HG03025 (cell line): Measurements from ENCODE around the gene LRRC27.
"Not testable (repeated sequence)": the region's sequence is repeated elsewhere in the genome, so short reads cannot be mapped to it uniquely, and the experiment has no call there.

ENCODE experiments used
- ATAC-seq: cut with Tn5 transposase; IDR thresholded peaks from one replicate; pipeline ENCODE4 v1.9.1; 2021; ENCODE audit warnings: mild to moderate bottlenecking, moderate library complexity; ENCODE audit not compliant: unreplicated experiment, low FRiP score

The LRRC27 gene

GRCh38 chr10:132335189-132336063, 3.4 kb downstream of the LRRC27 start:
- no peak for ATAC-seq

- no peak for ATAC-seq
Observed at GRCh38 chr10:132336064-132336746, 4.2 kb downstream of the LRRC27 start.

GRCh38 chr10:132336919-132337407, 5.0 kb downstream of the LRRC27 start:
- no peak for ATAC-seq

- not testable (repeated sequence) for ATAC-seq
Observed at GRCh38 chr10:132337854-132338253, 5.9 kb downstream of the LRRC27 start.

GRCh38 chr10:132338876-132339275, 6.9 kb downstream of the LRRC27 start:
- ATAC-seq: no peak

GRCh38 chr10:132339276-132339675, 7.3 kb downstream of the LRRC27 start:
- no peak for ATAC-seq

GRCh38 chr10:132341017-132341416, 9.0 kb downstream of the LRRC27 start:
- ATAC-seq: no peak

GRCh38 chr10:132341781-132342180, 9.8 kb downstream of the LRRC27 start:
- ATAC-seq: no peak

GRCh38 chr10:132342553-132342952, 10.6 kb downstream of the LRRC27 start:
- ATAC-seq: no peak

GRCh38 chr10:132344386-132344785, 12.4 kb downstream of the LRRC27 start:
- no peak for ATAC-seq

- ATAC-seq: no peak
Observed at GRCh38 chr10:132345345-132345744, 13.4 kb downstream of the LRRC27 start.

- ATAC-seq: no peak
Observed at GRCh38 chr10:132346806-132347205, 14.8 kb downstream of the LRRC27 start.

GRCh38 chr10:132347211-132347930, 15.4 kb downstream of the LRRC27 start:
- ATAC-seq: no peak

- no peak for ATAC-seq
Observed at GRCh38 chr10:132347931-132348267, 15.9 kb downstream of the LRRC27 start.

- ATAC-seq: no peak
Observed at GRCh38 chr10:132349766-132350165, 17.8 kb downstream of the LRRC27 start.

- no peak for ATAC-seq
Observed at GRCh38 chr10:132350391-132350790, 18.4 kb downstream of the LRRC27 start.

- ATAC-seq: no peak
Observed at GRCh38 chr10:132350946-132351345, 19.0 kb downstream of the LRRC27 start.

GRCh38 chr10:132351611-132352010, 19.6 kb downstream of the LRRC27 start:
- ATAC-seq: no peak

GRCh38 chr10:132352462-132353308, 20.7 kb downstream of the LRRC27 start:
- ATAC-seq: not testable (repeated sequence)
